ENCODE measurements around the gene TTLL4. TPM values are rescaled to one million over a fixed set of nuclear protein-coding genes. Genes with fewer than 3 reads are reported as not detected.

TTLL4 gene
- total RNA-seq, 2 experiments from 2014 or later: 38.2 to 68.0 TPM

DNA sequence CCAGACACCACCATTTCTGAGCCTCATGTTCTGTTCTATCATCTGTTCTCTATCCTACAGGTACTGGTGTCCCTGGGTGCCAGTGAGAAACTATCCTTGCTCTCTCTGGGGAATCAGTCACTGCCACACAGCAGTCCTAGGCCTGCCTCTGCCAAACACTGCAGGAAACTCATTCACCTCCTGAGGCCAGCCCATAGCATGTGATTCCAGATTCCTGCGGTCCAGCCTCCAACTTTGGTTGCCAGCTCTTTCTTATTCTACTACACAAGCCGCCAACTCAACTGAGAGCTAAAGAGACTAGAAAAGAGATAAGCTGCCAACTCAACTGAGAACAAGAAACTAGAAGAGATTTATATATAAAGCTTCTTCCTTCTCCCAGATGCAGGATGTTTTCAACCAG is 8.8 kb upstream of the TTLL4 start:
- H3K4me3 ChIP-seq (ENCODE audit: low read depth, low read length, poor library complexity, severe bottlenecking): no peak overlapping the region
- no peak overlapping the region for H3K27ac ChIP-seq (ENCODE audit: low read depth, low read length, poor library complexity, severe bottlenecking)
- H3K9me3 ChIP-seq (ENCODE audit: low read length): no peaks in the 10 kb centered on the region
- H3K9me2 ChIP-seq (ENCODE audit: insufficient read depth, low read length): no peaks in the 10 kb centered on the region
- intact Hi-C loops (cut with micrococcal nuclease; ENCODE audit: unreplicated experiment): no loop called here
- H4K20me1 ChIP-seq (ENCODE audit: insufficient read depth, low read length): no peaks in the 10 kb centered on the region
- TF ChIP-seq EZH2phosphoT487 (IDR thresholded peaks at IDR 0.05; ENCODE audit: borderline replicate concordance, low read depth, low read length): no peak
- TF ChIP-seq, protein P1, sequence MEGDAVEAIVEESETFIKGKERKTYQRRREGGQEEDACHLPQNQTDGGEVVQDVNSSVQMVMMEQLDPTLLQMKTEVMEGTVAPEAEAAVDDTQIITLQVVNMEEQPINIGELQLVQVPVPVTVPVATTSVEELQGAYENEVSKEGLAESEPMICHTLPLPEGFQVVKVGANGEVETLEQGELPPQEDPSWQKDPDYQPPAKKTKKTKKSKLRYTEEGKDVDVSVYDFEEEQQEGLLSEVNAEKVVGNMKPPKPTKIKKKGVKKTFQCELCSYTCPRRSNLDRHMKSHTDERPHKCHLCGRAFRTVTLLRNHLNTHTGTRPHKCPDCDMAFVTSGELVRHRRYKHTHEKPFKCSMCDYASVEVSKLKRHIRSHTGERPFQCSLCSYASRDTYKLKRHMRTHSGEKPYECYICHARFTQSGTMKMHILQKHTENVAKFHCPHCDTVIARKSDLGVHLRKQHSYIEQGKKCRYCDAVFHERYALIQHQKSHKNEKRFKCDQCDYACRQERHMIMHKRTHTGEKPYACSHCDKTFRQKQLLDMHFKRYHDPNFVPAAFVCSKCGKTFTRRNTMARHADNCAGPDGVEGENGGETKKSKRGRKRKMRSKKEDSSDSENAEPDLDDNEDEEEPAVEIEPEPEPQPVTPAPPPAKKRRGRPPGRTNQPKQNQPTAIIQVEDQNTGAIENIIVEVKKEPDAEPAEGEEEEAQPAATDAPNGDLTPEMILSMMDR (conservative IDR thresholded peaks at IDR 0.05; ENCODE audit: low read length): no peak
- DNase-seq (ENCODE audit: low spot score): no peak
- H3K4me2 ChIP-seq (ENCODE audit: low read length): no peak overlapping the region
- no peaks in the 10 kb centered on the region for H3K79me2 ChIP-seq (ENCODE audit: insufficient read depth, low read depth, low read length)
- ChIA-PET POLR2A (interaction anchor here (1.3 kb wide), 2 partner anchors 44 to 74 kb away, joined by 3 read pairs; no protein-coding TSS in a partner anchor), CTCF (ENCODE audit: unreplicated experiment) (no interaction called here)
- H3K36me3 ChIP-seq (ENCODE audit: insufficient read depth, low read length): no peaks in the 10 kb centered on the region
- BruUV-seq (replicated peaks): no TSS peak
- no peaks in the 10 kb centered on the region for H3K4me1 ChIP-seq (ENCODE audit: insufficient read depth, low read length, poor library complexity, severe bottlenecking)
- no peak overlapping the region for H2AFZ ChIP-seq (ENCODE audit: low read length)

- POLR2A ChIA-PET: no interaction called here
- H3K36me3 ChIP-seq (ENCODE audit: insufficient read depth, low read length): no peaks in the 10 kb centered on the region
- CTCF ChIA-PET (ENCODE audit: unreplicated experiment): no interaction called here
- H4K20me1 ChIP-seq (ENCODE audit: insufficient read depth, low read length): no peaks in the 10 kb centered on the region
- BruUV-seq (replicated peaks): no TSS peak
- no peak overlapping the region for H3K4me2 ChIP-seq (ENCODE audit: low read length)
- H3K9me2 ChIP-seq (ENCODE audit: insufficient read depth, low read length): no peaks in the 10 kb centered on the region
- H3K9me3 ChIP-seq (ENCODE audit: low read length): no peaks in the 10 kb centered on the region
- H3K27ac ChIP-seq (ENCODE audit: low read depth, low read length, poor library complexity, severe bottlenecking): no peak overlapping the region
- H3K4me1 ChIP-seq (ENCODE audit: insufficient read depth, low read length, poor library complexity, severe bottlenecking): no peaks in the 10 kb centered on the region
- TF ChIP-seq, protein P1 (conservative IDR thresholded peaks at IDR 0.05; ENCODE audit: low read length): no peak
- no peak for TF ChIP-seq EZH2phosphoT487 (IDR thresholded peaks at IDR 0.05; ENCODE audit: borderline replicate concordance, low read depth, low read length)
- DNase-seq (ENCODE audit: low spot score): no peak
- intact Hi-C loops (cut with micrococcal nuclease; ENCODE audit: unreplicated experiment): no loop called here
- no peak overlapping the region for H2AFZ ChIP-seq (ENCODE audit: low read length)
- no peaks in the 10 kb centered on the region for H3K79me2 ChIP-seq (ENCODE audit: insufficient read depth, low read depth, low read length)
- no peak overlapping the region for H3K4me3 ChIP-seq (ENCODE audit: low read depth, low read length, poor library complexity, severe bottlenecking)
These were observed 7.3 kb upstream of the TTLL4 start for GRCh38 chr2:218703341-218703740.

- intact Hi-C loops (cut with micrococcal nuclease; ENCODE audit: unreplicated experiment): no loop called here
- no peak overlapping the region for H3K4me2 ChIP-seq (ENCODE audit: low read length)
- no TSS peak for BruUV-seq (replicated peaks)
- H3K4me3 ChIP-seq (ENCODE audit: low read depth, low read length, poor library complexity, severe bottlenecking): no peak overlapping the region
- peaks cover 8% of the 10 kb centered on the region for H3K36me3 ChIP-seq (ENCODE audit: insufficient read depth, low read length)
- H3K9me3 ChIP-seq (ENCODE audit: low read length): no peaks in the 10 kb centered on the region
- DNase-seq (ENCODE audit: low spot score): no peak
- no peaks in the 10 kb centered on the region for H4K20me1 ChIP-seq (ENCODE audit: insufficient read depth, low read length)
- CTCF ChIA-PET (ENCODE audit: unreplicated experiment): interaction anchor here (0.6 kb wide), 1 partner anchor 93 kb away, joined by 4 read pairs; no protein-coding TSS in a partner anchor
- H3K9me2 ChIP-seq (ENCODE audit: insufficient read depth, low read length): no peaks in the 10 kb centered on the region
- no peak overlapping the region for H2AFZ ChIP-seq (ENCODE audit: low read length)
- H3K4me1 ChIP-seq (ENCODE audit: insufficient read depth, low read length, poor library complexity, severe bottlenecking): peaks cover 13% of the 10 kb centered on the region
- POLR2A ChIA-PET: interaction anchor here (0.6 to 1.1 kb wide), 7 partner anchors 25 to 445 kb away, joined by 3 to 6 read pairs (median 4); partner anchors contain the start of genes RNF25 and STK36
- H3K27ac ChIP-seq (ENCODE audit: low read depth, low read length, poor library complexity, severe bottlenecking): no peak overlapping the region
- peaks cover 21% of the 10 kb centered on the region for H3K79me2 ChIP-seq (ENCODE audit: insufficient read depth, low read depth, low read length)
- no peak for TF ChIP-seq EZH2phosphoT487 (IDR thresholded peaks at IDR 0.05; ENCODE audit: borderline replicate concordance, low read depth, low read length)
- TF ChIP-seq, protein P1 (conservative IDR thresholded peaks at IDR 0.05; ENCODE audit: low read length): no peak
These were observed 2.5 kb upstream of the TTLL4 start for GRCh38 chr2:218708086-218708485.

Measured in OCI-LY7 (cell line).